Brain microvascular endothelial cell (primary cell): ENCODE data around the gene CAMSAP1.

ENCODE experiments used
- DNase-seq: peaks from one replicate; pipeline ENCODE4 v3.0.0-alpha.2; 2020
- H3K27ac ChIP-seq: fragments of 250-450 bp; sonication (Bioruptor Pico); 2 replicates; pipeline ENCODE4 v1.5.1; 2020; ENCODE audit warnings: mild to moderate bottlenecking, moderate library complexity
- H3K27me3 ChIP-seq: fragments of 250-450 bp; sonication (Bioruptor Pico); replicated peaks from 2 replicates; pipeline ENCODE4 v1.5.1; 2020; ENCODE audit warnings: mild to moderate bottlenecking
- H3K36me3 ChIP-seq: fragments of 250-450 bp; sonication (Bioruptor Pico); replicated peaks from 2 replicates; pipeline ENCODE4 v1.5.1; 2020; ENCODE audit warnings: mild to moderate bottlenecking
- H3K4me3 ChIP-seq: 2 replicates; pipeline ENCODE4 v1.5.1; 2011; ENCODE audit warnings: low read depth, mild to moderate bottlenecking, control low read depth, low read length, moderate library complexity
- CTCF ChIP-seq: IDR thresholded peaks from 2 replicates; pipeline ENCODE4 v1.5.1; 2011; ENCODE audit warnings: low read depth, mild to moderate bottlenecking, moderate library complexity, low read length, control low read depth, inconsistent platforms; ENCODE audit errors: missing control alignments
- in situ Hi-C: cut with HindIII; loops from 2 replicates; pipeline ENCODE4 v1.10.0; 2017; ENCODE audit warnings: low sequenced_read_pairs, low pct_ligation_motif_present

The CAMSAP1 gene

GRCh38 chr9:135770203-135770535 lies 137.2 kb downstream of the CAMSAP1 start:
- in situ Hi-C loops = no loop called here
- Histone ChIP-seq H3K27me3 (no peaks in the 10 kb centered on the region), H3K4me3 (no peak overlapping the region), H3K27ac (no peak overlapping the region), H3K36me3 (no peaks in the 10 kb centered on the region)
- TF ChIP-seq CTCF = no peak
- DNase-seq = no peak

GRCh38 chr9:135769489-135770202 lies 137.7 kb downstream of the CAMSAP1 start:
- Histone ChIP-seq H3K27ac (no peak overlapping the region), H3K27me3 (no peaks in the 10 kb centered on the region), H3K4me3 (no peak overlapping the region), H3K36me3 (no peaks in the 10 kb centered on the region)
- in situ Hi-C loops = no loop called here
- no peak for DNase-seq
- no peak for TF ChIP-seq CTCF

GRCh38 chr9:135768516-135769218 lies 138.7 kb downstream of the CAMSAP1 start:
- H3K27me3 ChIP-seq = no peaks in the 10 kb centered on the region
- no peak overlapping the region for H3K27ac ChIP-seq
- no peak for DNase-seq
- no peaks in the 10 kb centered on the region for H3K36me3 ChIP-seq
- no peak for TF ChIP-seq CTCF
- no peak overlapping the region for H3K4me3 ChIP-seq
- in situ Hi-C loops = no loop called here

- Histone ChIP-seq H3K27me3 (no peaks in the 10 kb centered on the region), H3K4me3 (no peak overlapping the region), H3K36me3 (no peaks in the 10 kb centered on the region), H3K27ac (no peak overlapping the region)
- in situ Hi-C loops = no loop called here
- no peak for TF ChIP-seq CTCF
- DNase-seq = no peak
Measured at GRCh38 chr9:135766707-135767106, 140.6 kb downstream of the CAMSAP1 start.

GRCh38 chr9:135766251-135766650 lies 141.1 kb downstream of the CAMSAP1 start:
- DNase-seq = no peak
- H3K27ac ChIP-seq = no peak overlapping the region
- H3K36me3 ChIP-seq = no peaks in the 10 kb centered on the region
- no peak overlapping the region for H3K4me3 ChIP-seq
- no peaks in the 10 kb centered on the region for H3K27me3 ChIP-seq
- in situ Hi-C loops = no loop called here
- TF ChIP-seq CTCF = no peak

- no peak for TF ChIP-seq CTCF
- in situ Hi-C loops = no loop called here
- H3K27ac ChIP-seq = no peak overlapping the region
Measured at GRCh38 chr9:135765416-135765815, 141.9 kb downstream of the CAMSAP1 start.

More at GRCh38 chr9:135765416-135765815, 141.9 kb downstream of the CAMSAP1 start:
- Histone ChIP-seq H3K4me3 (no peak overlapping the region), H3K36me3 (no peaks in the 10 kb centered on the region), H3K27me3 (no peaks in the 10 kb centered on the region)
- no peak for DNase-seq
